SH-SY5Y (cell line): ENCODE data around the gene HELZ2.

Source experiments
- GATA2 ChIP-seq: IDR thresholded peaks from 2 replicates; pipeline ENCODE4 v1.6.1; 2011; ENCODE audit warnings: mild to moderate bottlenecking, low read depth, low read length
- GATA3 ChIP-seq: IDR thresholded peaks from 2 replicates; pipeline ENCODE4 v1.6.1; 2011; ENCODE audit warnings: low read depth, mild to moderate bottlenecking, low read length, moderate library complexity

- no peak for TF ChIP-seq GATA2
- TF ChIP-seq GATA3 = no peak
These were observed 3.4 kb upstream of the HELZ2 start for GRCh38 chr20:63577317-63577894.
